Measurements from ENCODE around the gene LIMD2.

DNA sequence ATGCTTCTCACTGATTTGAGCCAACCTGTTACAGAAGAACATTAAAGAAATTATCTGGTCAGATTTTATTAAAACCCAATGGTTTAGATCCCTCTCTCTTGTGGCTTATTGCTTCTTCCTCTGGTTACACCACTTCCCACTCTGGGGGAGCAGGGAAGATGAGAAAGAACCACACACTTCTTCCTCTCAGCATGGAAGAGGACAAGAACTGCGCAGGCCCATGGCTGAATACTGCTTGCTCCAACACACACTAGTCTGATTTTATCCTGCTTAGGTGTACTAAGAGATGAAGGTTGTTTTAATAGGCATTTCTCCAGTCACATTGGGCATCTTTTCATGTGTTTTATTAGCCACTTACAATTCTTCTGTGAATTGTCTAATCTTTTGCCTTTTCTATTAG is 50.1 kb downstream of the LIMD2 start:
- TF ChIP-seq, protein P1, sequence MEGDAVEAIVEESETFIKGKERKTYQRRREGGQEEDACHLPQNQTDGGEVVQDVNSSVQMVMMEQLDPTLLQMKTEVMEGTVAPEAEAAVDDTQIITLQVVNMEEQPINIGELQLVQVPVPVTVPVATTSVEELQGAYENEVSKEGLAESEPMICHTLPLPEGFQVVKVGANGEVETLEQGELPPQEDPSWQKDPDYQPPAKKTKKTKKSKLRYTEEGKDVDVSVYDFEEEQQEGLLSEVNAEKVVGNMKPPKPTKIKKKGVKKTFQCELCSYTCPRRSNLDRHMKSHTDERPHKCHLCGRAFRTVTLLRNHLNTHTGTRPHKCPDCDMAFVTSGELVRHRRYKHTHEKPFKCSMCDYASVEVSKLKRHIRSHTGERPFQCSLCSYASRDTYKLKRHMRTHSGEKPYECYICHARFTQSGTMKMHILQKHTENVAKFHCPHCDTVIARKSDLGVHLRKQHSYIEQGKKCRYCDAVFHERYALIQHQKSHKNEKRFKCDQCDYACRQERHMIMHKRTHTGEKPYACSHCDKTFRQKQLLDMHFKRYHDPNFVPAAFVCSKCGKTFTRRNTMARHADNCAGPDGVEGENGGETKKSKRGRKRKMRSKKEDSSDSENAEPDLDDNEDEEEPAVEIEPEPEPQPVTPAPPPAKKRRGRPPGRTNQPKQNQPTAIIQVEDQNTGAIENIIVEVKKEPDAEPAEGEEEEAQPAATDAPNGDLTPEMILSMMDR (IDR thresholded peaks at IDR 0.05; ENCODE audit: low read length) = no peak
- no peak for TF ChIP-seq EZH2 (optimal IDR thresholded peaks at IDR 0.05; ENCODE audit: low read depth, low read length)
